NCI-H187 (cell line): ENCODE data around the gene NPAS2.
A peak's percentile ranks its signal among the peaks of the same experiment; 100 is the strongest.

Source experiments
- DNase-seq, 2 experiments: peaks; one replicate each; lab custom pipeline; 2025; lab: John Stamatoyannopoulos, UW

NPAS2 gene

GRCh38 chr2:100965596-100965995 lies 145.7 kb downstream of the NPAS2 start:
- no peak for DNase-seq

GRCh38 chr2:100967716-100968115 lies 147.8 kb downstream of the NPAS2 start:
- no peak for DNase-seq

- no peak for DNase-seq
These were observed 148.5 kb downstream of the NPAS2 start for GRCh38 chr2:100968146-100969145.

GRCh38 chr2:100969998-100970397 lies 150.1 kb downstream of the NPAS2 start:
- DNase-seq, result no peak

- no peak for DNase-seq
These were observed 151.3 kb downstream of the NPAS2 start for GRCh38 chr2:100971221-100971620.

- no peak for DNase-seq
These were observed 152.5 kb downstream of the NPAS2 start for GRCh38 chr2:100972452-100972851.

- no peak for DNase-seq
These were observed 155.0 kb downstream of the NPAS2 start for GRCh38 chr2:100974712-100975520.

GRCh38 chr2:100975521-100975785 lies 155.5 kb downstream of the NPAS2 start:
- no peak for DNase-seq

- DNase-seq, result no peak
These were observed 156.1 kb downstream of the NPAS2 start for GRCh38 chr2:100976061-100976460.

- DNase-seq, result peak in 1 of 2 experiments; percentile 46
These were observed 156.9 kb downstream of the NPAS2 start for GRCh38 chr2:100976645-100977391.

- DNase-seq, result no peak
These were observed 157.6 kb downstream of the NPAS2 start for GRCh38 chr2:100977511-100977910.

- DNase-seq, result no peak
These were observed 158.7 kb downstream of the NPAS2 start for GRCh38 chr2:100978582-100979191.

- DNase-seq, result no peak
These were observed 160.1 kb downstream of the NPAS2 start for GRCh38 chr2:100980046-100980445.

- DNase-seq, result no peak
These were observed 161.1 kb downstream of the NPAS2 start for GRCh38 chr2:100981011-100981410.

- DNase-seq, result no peak
These were observed 162.5 kb downstream of the NPAS2 start for GRCh38 chr2:100982431-100982861.

GRCh38 chr2:100983201-100983600 lies 163.3 kb downstream of the NPAS2 start:
- no peak for DNase-seq

- no peak for DNase-seq
These were observed 163.9 kb downstream of the NPAS2 start for GRCh38 chr2:100983684-100984310.

- DNase-seq, result peak in 1 of 2 experiments; percentile 60
These were observed 165.0 kb downstream of the NPAS2 start for GRCh38 chr2:100984892-100985307.

GRCh38 chr2:100986157-100986556 lies 166.2 kb downstream of the NPAS2 start:
- no peak for DNase-seq

- DNase-seq, result no peak
These were observed 167.6 kb downstream of the NPAS2 start for GRCh38 chr2:100987536-100987935.

GRCh38 chr2:100987974-100988373 lies 168.0 kb downstream of the NPAS2 start:
- no peak for DNase-seq
